Measurements from ENCODE around the gene ERBB4. TPM values are rescaled to one million over a fixed set of nuclear protein-coding genes. Genes with fewer than 3 reads are reported as not detected.

The ERBB4 gene
- total RNA-seq, 1 experiment from 2014 or later, result 0.15 TPM

DNA sequence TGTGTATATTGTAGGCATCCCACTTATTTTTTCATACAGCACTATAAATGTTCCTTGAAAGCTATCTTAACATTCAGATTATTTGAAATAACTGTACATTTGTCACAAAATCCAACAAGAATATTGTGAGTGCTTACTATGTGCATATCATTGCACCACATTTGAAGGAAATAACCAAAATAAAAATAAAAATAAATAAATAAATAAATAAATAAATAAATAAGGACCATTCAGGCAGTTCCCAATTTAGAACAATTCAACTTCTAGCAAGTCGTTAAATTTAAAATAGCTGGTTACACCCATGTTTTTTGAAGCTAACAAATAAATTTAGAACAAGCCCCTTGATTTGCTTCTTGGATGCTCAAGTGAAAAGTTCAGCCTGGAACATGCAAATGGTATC lies 548.3 kb downstream of the ERBB4 start:
- in situ Hi-C loops (cut with HindIII; ENCODE audit: low pct_unique_long_range_greater_than_20kb, low sequenced_read_pairs), result no loop called here
- POLR2A ChIA-PET, result no interaction called here
- no TSS peak for BruUV-seq (replicated peaks)
- DNase-seq (ENCODE audit: low read depth, low spot score) (no peak), ATAC-seq (no peak)
- intact Hi-C loops (cut with micrococcal nuclease; ENCODE audit: unreplicated experiment), result no loop called here
- TF ChIP-seq POLR2AphosphoS5 (IDR thresholded peaks at IDR 0.05; ENCODE audit: low read depth, low read length), result no peak
- TF ChIP-seq, protein P1, sequence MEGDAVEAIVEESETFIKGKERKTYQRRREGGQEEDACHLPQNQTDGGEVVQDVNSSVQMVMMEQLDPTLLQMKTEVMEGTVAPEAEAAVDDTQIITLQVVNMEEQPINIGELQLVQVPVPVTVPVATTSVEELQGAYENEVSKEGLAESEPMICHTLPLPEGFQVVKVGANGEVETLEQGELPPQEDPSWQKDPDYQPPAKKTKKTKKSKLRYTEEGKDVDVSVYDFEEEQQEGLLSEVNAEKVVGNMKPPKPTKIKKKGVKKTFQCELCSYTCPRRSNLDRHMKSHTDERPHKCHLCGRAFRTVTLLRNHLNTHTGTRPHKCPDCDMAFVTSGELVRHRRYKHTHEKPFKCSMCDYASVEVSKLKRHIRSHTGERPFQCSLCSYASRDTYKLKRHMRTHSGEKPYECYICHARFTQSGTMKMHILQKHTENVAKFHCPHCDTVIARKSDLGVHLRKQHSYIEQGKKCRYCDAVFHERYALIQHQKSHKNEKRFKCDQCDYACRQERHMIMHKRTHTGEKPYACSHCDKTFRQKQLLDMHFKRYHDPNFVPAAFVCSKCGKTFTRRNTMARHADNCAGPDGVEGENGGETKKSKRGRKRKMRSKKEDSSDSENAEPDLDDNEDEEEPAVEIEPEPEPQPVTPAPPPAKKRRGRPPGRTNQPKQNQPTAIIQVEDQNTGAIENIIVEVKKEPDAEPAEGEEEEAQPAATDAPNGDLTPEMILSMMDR (IDR thresholded peaks at IDR 0.05), result no peak
- TF ChIP-seq, protein P2, sequence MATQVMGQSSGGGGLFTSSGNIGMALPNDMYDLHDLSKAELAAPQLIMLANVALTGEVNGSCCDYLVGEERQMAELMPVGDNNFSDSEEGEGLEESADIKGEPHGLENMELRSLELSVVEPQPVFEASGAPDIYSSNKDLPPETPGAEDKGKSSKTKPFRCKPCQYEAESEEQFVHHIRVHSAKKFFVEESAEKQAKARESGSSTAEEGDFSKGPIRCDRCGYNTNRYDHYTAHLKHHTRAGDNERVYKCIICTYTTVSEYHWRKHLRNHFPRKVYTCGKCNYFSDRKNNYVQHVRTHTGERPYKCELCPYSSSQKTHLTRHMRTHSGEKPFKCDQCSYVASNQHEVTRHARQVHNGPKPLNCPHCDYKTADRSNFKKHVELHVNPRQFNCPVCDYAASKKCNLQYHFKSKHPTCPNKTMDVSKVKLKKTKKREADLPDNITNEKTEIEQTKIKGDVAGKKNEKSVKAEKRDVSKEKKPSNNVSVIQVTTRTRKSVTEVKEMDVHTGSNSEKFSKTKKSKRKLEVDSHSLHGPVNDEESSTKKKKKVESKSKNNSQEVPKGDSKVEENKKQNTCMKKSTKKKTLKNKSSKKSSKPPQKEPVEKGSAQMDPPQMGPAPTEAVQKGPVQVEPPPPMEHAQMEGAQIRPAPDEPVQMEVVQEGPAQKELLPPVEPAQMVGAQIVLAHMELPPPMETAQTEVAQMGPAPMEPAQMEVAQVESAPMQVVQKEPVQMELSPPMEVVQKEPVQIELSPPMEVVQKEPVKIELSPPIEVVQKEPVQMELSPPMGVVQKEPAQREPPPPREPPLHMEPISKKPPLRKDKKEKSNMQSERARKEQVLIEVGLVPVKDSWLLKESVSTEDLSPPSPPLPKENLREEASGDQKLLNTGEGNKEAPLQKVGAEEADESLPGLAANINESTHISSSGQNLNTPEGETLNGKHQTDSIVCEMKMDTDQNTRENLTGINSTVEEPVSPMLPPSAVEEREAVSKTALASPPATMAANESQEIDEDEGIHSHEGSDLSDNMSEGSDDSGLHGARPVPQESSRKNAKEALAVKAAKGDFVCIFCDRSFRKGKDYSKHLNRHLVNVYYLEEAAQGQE (IDR thresholded peaks at IDR 0.05; ENCODE audit: insufficient read depth in 1 of 2, low read depth in 2 of 2, low read length in 1 of 2), result no peak
- TF ChIP-seq SIN3A (IDR thresholded peaks at IDR 0.05; ENCODE audit: borderline replicate concordance, insufficient read depth, low read depth, low read length), result no peak
- no peak for TF ChIP-seq TCF7L2 (IDR thresholded peaks at IDR 0.05; ENCODE audit: low read depth, low read length)
- H3K27ac ChIP-seq (ENCODE audit: low read length), result no peak overlapping the region
- CTCF ChIA-PET, result interaction anchor here (0.5 kb wide), 1 partner anchor 24 kb away, joined by 3 read pairs; no protein-coding TSS in a partner anchor
- H3K27me3 ChIP-seq (ENCODE audit: control insufficient read depth, insufficient read depth, low read length), result no peaks in the 10 kb centered on the region
- H3K36me3 ChIP-seq (ENCODE audit: control insufficient read depth, insufficient read depth, low read length), result no peaks in the 10 kb centered on the region
- H3K4me1 ChIP-seq (ENCODE audit: control insufficient read depth, insufficient read depth, low read length), result no peaks in the 10 kb centered on the region
- no peak overlapping the region for H3K4me3 ChIP-seq (ENCODE audit: low read depth in 2 of 2, low read length in 2 of 2)
- no peaks in the 10 kb centered on the region for H3K9me3 ChIP-seq (ENCODE audit: control insufficient read depth, insufficient read depth, low read depth, low read length)

DNA sequence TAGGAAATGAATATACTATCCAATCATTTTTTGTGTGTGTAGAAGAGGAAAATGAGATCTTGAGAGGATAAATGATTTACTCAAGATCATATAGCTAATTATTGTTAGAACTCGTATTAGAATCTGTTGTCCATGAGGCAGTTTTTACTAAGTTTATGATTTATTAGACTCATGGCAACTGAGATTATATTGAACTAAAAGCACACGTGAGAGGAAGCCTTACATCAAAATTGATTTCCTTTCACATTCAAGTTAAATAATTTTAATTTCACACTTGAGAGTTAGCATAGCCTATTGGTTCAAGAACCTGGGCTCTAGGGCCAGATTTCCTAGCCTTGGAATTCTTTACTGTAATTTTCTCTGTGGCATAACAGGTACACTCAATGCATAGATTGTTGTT lies 552.3 kb downstream of the ERBB4 start:
- H3K27ac ChIP-seq (ENCODE audit: low read length), result no peak overlapping the region
- ChIA-PET POLR2A (no interaction called here), CTCF (no interaction called here)
- ATAC-seq (no peak), DNase-seq (ENCODE audit: low read depth, low spot score) (no peak)
- no peaks in the 10 kb centered on the region for H3K9me3 ChIP-seq (ENCODE audit: control insufficient read depth, insufficient read depth, low read depth, low read length)
- H3K36me3 ChIP-seq (ENCODE audit: control insufficient read depth, insufficient read depth, low read length), result no peaks in the 10 kb centered on the region
- no peak overlapping the region for H3K4me3 ChIP-seq (ENCODE audit: low read depth in 2 of 2, low read length in 2 of 2)
- H3K4me1 ChIP-seq (ENCODE audit: control insufficient read depth, insufficient read depth, low read length), result no peaks in the 10 kb centered on the region
- no peaks in the 10 kb centered on the region for H3K27me3 ChIP-seq (ENCODE audit: control insufficient read depth, insufficient read depth, low read length)
- in situ Hi-C loops (cut with HindIII; ENCODE audit: low pct_unique_long_range_greater_than_20kb, low sequenced_read_pairs) (no loop called here), intact Hi-C loops (cut with micrococcal nuclease; ENCODE audit: unreplicated experiment) (no loop called here)
- BruUV-seq (replicated peaks), result no TSS peak
- TF ChIP-seq SIN3A (IDR thresholded peaks at IDR 0.05; ENCODE audit: borderline replicate concordance, insufficient read depth, low read depth, low read length) (no peak), POLR2AphosphoS5 (IDR thresholded peaks at IDR 0.05; ENCODE audit: low read depth, low read length) (no peak), TCF7L2 (IDR thresholded peaks at IDR 0.05; ENCODE audit: low read depth, low read length) (no peak)
- TF ChIP-seq, protein P2 (IDR thresholded peaks at IDR 0.05; ENCODE audit: insufficient read depth in 1 of 2, low read depth in 2 of 2, low read length in 1 of 2), result no peak
- TF ChIP-seq, protein P1 (IDR thresholded peaks at IDR 0.05), result no peak
